Left lung (tissue), 14 donors: ENCODE measurements around the gene LGALS9C. TPM values are rescaled to one million over a fixed set of nuclear protein-coding genes. Genes with fewer than 3 reads are reported as not detected.
"Not testable (repeated sequence)": the region's sequence is repeated elsewhere in the genome, so short reads cannot be mapped to it uniquely, and the experiment has no call there.

Source experiments
- ATAC-seq: fragments of 200-7000 bp; cut with Tn5 transposase; one replicate; pipeline ENCODE4 v1.9.1; 2020; ENCODE audit warnings: moderate library complexity
- DNase-seq, 4 donors: peaks; one replicate each; pipeline ENCODE4 v3.0.0-alpha.2; 2013 to 2020
- H3K27ac ChIP-seq, 2 donors: fragments of 200-600 bp; sonication (generic) in 1 of 2; one replicate each; pipeline versions ENCODE4 v1.5.0 to v1.8.0; 2020 to 2021
- H3K27me3 ChIP-seq, 2 donors: fragments of 200-600 bp; sonication (generic) in 1 of 2; one replicate each; pipeline versions ENCODE4 v1.5.0 to v1.8.0; 2020 to 2021
- H3K36me3 ChIP-seq, 2 donors: fragments of 200-600 bp; sonication (generic) in 1 of 2; one replicate each; pipeline versions ENCODE4 v1.5.0 to v1.8.0; 2020 to 2021
- H3K4me1 ChIP-seq, 2 donors: fragments of 200-600 bp; one replicate each; pipeline ENCODE4 v1.8.0; 2021
- H3K4me3 ChIP-seq, 2 donors: fragments of 200-600 bp; sonication (generic) in 1 of 2; one replicate each; pipeline versions ENCODE4 v1.5.0 to v1.8.0; 2020 to 2021; ENCODE audit warnings: mild to moderate bottlenecking in 1 of 2
- H3K9me3 ChIP-seq, 2 donors: fragments of 200-600 bp; sonication (generic) in 1 of 2; one replicate each; pipeline versions ENCODE4 v1.5.0 to v1.8.0; 2020 to 2021
- intact Hi-C, 2 donors: fragments of 100-400 bp; cut with DNase I; formaldehyde crosslinking; loops; one replicate each; pipeline versions ENCODE4 v1.11.2 to v1.14.2; 2022
- long read RNA-seq, 12 donors: library from polyadenylated mRNA in 2 of 12; unstranded in 2 of 12; transcript quantifications; one replicate each; pipeline ENCODE4 v2.0.0 and lab custom pipeline, GENCODE V29; 2019 to 2026
- polyA plus RNA-seq, 6 donors: library from polyadenylated mRNA; unstranded; fragments of 120-200 nt; gene quantifications; one replicate each; pipeline ENCODE4 v1.2.1, GENCODE V29; 2013; ENCODE audit not compliant: insufficient read length in 6 of 6
- total RNA-seq, 2 donors: library from RNA; stranded (reverse); fragmentation: NEBNext Ultra II Directional; extraction: Animal tissue kit (Norgen Biotek cat#: 25700); gene quantifications; one replicate each; pipeline ENCODE4 v1.2.1, GENCODE V29; 2021
- donor health status: DM: no; HTN: yes; CAD: no.
- donor health status: DM: no; HTN: no; CAD: no.

Gene LGALS9C
- total RNA-seq (under 1 TPM in 1 of 2 donors, not detected in 1; 0.45 TPM), polyA plus RNA-seq (under 1 TPM in 2 of 6 donors, not detected in 4; 0.13 to 0.17 TPM)
- long read RNA-seq, donor 1, result 0 reads
- long read RNA-seq, donor 2, result 0 reads
- long read RNA-seq, donor 3, result 0 reads
- long read RNA-seq, donor 4, result 0 reads
- long read RNA-seq, donor 5, result 0 reads
- long read RNA-seq, donor 6, result 0 reads
- long read RNA-seq, donor 7, result 0 reads
- long read RNA-seq, donor 8, result 0 reads
- long read RNA-seq, donor 9, result 0 reads
- long read RNA-seq, donor 10, result 0 reads
- long read RNA-seq, donor 11, result 0 reads
- long read RNA-seq, donor 12, result 0 reads

DNA sequence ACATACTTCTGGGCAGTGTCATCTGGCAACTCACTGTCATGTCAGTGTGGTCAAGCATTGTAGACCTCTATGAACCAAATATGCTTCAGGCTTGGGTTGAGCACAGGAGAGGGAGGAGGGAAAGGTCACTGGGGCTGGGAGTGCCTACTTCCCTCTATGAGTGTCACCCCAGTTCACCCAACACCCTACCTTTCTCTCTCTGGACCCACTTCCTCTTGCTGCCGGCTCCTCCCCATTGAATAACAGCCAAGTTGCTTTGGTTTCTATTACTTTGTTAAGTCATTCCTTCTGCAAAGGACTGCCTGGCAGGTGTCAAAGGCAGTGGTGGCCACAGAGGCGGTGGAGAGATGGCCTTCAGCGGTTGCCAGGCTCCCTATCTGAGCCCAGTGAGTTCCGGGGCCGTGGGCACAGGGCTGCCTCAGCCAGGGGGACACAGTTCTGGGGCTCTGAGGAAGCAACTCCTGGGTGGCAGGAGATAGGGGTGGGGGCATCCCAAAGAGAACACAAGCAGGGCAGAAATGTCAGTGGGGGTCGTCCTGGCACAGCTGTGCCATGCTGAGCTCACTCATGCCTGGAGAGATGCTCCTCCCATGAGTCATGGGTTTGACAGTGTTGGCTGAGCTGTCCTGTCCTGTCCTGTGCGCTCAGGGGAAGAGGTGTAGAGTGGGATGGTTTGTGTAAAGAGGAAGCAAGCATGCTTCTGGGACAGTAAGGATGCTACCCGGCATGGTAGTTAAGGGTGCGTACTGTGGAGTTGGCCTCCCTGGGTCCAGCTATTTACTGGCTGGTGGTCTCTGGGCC lies at the start of gene LGALS9C:
Gene LGALS9C (plus strand): TSS at position 282 of the 801 bp plus-strand sequence. CDS start 66 bp downstream, at position 348.
- H3K36me3 ChIP-seq, H3K9me3 ChIP-seq, H3K27me3 ChIP-seq, intact Hi-C loops, H3K4me3 ChIP-seq, H3K4me1 ChIP-seq: not testable (repeated sequence)
- ATAC-seq (peak; percentile 64), DNase-seq (peak in 1 of 4 donors; percentile 64)
- H3K27ac ChIP-seq, result peak within 1 kb of the TSS in 1 of 2 donors; percentile 45

- DNase-seq, H3K27me3 ChIP-seq, H3K4me1 ChIP-seq, H3K36me3 ChIP-seq, intact Hi-C loops, ATAC-seq, H3K9me3 ChIP-seq, H3K27ac ChIP-seq, H3K4me3 ChIP-seq: not testable (repeated sequence)
Observed at GRCh38 chr17:18432206-18432605, 44.4 kb upstream of the LGALS9C start.

DNA sequence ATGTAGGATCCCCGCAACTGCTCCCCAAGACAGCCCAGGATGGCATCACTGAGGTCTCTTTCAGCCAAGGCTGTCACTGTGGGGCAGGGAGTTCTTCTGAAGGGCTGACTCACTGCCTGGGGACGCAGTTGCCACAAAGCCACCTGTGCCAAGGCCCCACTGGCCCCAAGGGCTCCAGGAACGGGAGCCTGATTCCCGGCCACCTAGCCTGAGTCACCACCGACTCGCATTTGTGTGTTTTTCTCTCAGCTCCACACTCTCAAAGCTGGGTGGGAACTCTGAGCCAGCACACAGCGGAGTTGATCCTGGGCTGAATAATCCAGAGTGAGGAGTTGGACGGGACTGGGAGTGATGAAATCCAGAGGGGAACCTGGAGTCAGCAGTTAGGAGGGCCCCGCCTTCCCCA lies 37.1 kb upstream of the LGALS9C start:
- H3K4me3 ChIP-seq, H3K36me3 ChIP-seq, intact Hi-C loops, H3K27ac ChIP-seq, H3K4me1 ChIP-seq, H3K9me3 ChIP-seq, H3K27me3 ChIP-seq, DNase-seq: not testable (repeated sequence)
- ATAC-seq, result peak; percentile 83

GRCh38 chr17:18442093-18442492 lies 34.5 kb upstream of the LGALS9C start:
- H3K27ac ChIP-seq, H3K9me3 ChIP-seq, H3K36me3 ChIP-seq, intact Hi-C loops, H3K27me3 ChIP-seq, H3K4me1 ChIP-seq, H3K4me3 ChIP-seq: not testable (repeated sequence)
- peak in 1 of 4 donors; percentile 77 for DNase-seq
- peak; percentile 29 for ATAC-seq

- H3K36me3 ChIP-seq, ATAC-seq: not testable (repeated sequence)
Observed at GRCh38 chr17:18442532-18442931, 34.1 kb upstream of the LGALS9C start.

DNA sequence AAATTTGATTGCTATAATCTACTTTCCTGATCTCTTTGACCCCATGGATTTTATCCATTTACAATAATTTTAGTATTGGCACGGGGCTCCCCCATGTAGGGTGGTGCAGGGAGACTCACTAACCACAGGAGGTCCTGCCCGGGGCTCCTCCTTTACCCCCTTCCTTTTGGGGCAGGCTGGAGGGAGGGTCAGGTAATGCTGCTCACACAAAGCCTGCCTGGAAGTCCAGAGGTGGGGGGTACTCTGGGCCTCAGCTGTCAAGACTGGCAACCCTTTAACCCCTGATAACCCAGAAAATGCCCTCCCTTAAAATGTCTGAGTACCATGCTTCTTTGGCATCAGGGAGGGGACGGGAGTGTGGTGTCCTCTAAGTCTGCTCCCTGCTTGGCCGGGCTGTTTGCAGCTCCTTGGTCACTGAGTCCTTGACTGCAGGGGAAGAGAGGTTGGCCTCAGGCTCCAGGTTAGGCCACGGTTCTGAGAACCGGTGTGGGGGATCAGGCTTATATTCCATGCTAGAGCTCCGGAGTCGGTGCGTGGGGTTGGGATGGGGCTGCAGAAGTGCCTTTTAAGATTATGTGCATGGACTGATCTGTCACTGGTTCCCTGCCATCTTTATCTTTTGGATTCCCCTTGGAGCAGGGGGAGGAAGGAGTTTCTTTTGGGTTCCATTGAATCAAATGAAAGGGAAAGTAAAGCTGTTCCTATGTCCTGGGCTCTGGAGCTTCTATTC lies 28.9 kb upstream of the LGALS9C start:
- H3K27me3 ChIP-seq, H3K36me3 ChIP-seq, ATAC-seq, H3K4me3 ChIP-seq, H3K27ac ChIP-seq, H3K9me3 ChIP-seq, intact Hi-C loops, H3K4me1 ChIP-seq: not testable (repeated sequence)
- DNase-seq, result peak in 1 of 4 donors; percentile 46

More at GRCh38 chr17:18442532-18442931, 34.1 kb upstream of the LGALS9C start:
- H3K27ac ChIP-seq, intact Hi-C loops, DNase-seq, H3K4me3 ChIP-seq, H3K4me1 ChIP-seq, H3K9me3 ChIP-seq, H3K27me3 ChIP-seq: not testable (repeated sequence)

DNA sequence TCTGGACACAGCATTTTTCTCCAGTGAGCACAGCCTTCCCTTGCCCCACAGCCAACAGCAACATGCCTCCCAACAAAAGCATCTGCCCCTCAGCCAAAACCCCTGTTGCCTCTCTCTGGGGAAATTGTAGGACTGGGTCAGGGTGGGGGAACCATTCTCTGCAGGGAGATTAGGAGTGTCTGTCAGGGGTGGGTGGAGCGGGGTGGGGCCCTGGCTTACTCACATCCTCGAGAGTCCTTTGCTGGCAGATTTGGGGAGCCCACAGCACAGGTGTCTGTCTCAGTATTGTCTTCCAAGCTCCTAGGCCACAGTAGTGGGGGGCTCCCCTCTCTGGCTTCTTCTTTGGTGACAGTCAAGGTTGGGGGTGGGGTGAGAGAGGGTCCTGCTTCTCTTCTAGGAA lies 28.3 kb upstream of the LGALS9C start:
- H3K27me3 ChIP-seq, H3K36me3 ChIP-seq, H3K4me3 ChIP-seq, ATAC-seq, H3K27ac ChIP-seq, DNase-seq, H3K9me3 ChIP-seq, intact Hi-C loops, H3K4me1 ChIP-seq: not testable (repeated sequence)

DNA sequence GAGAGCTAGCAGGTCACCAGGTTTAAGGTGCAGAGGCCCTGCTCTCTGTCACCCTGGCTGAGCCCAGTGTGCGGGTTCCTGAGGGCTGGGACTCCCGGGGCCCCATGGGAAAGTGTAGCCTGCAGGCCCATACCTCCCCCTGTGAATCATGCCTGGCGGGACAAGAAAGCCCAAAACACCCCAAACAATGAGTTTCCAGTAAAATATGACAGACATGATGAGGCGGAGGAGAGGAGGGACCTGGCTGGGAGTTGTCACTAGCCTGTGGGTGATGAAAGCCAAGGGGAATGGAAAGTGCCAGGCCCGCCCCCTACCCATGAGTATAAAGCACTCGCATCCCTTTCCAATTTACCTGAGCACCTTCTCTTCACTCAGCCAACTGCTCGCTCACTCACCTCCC lies 26.8 kb upstream of the LGALS9C start:
- H3K9me3 ChIP-seq, DNase-seq, ATAC-seq, H3K4me3 ChIP-seq, H3K27me3 ChIP-seq, H3K27ac ChIP-seq, H3K36me3 ChIP-seq, intact Hi-C loops, H3K4me1 ChIP-seq: not testable (repeated sequence)

DNA sequence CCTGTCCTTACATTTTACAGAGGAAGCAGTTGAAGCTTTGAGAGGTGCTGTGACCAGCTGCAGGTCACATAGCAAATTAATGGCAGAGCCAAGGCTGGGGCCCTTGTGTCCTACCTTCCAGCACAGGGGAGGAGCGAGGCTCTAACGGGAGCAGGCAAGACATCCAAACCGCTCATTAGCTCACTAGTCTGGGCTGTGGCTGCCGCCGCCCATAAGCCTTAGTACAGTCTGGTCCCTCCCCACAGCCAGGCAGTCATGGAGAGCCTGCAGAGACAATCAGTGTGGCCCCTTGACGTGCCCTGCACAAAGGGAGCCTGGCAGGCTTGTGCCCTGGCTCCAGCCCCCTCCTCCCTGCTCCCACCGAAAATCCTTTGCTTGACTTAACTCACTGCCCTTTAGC lies 25.6 kb upstream of the LGALS9C start:
- DNase-seq, H3K9me3 ChIP-seq, H3K4me1 ChIP-seq, ATAC-seq, H3K27ac ChIP-seq, H3K36me3 ChIP-seq, H3K4me3 ChIP-seq, intact Hi-C loops, H3K27me3 ChIP-seq: not testable (repeated sequence)

- H3K27ac ChIP-seq, intact Hi-C loops, ATAC-seq, H3K27me3 ChIP-seq, H3K36me3 ChIP-seq, H3K4me1 ChIP-seq, H3K9me3 ChIP-seq, H3K4me3 ChIP-seq, DNase-seq: not testable (repeated sequence)
Observed at GRCh38 chr17:18451969-18452368, 24.6 kb upstream of the LGALS9C start.

GRCh38 chr17:18459035-18459434 lies 17.6 kb upstream of the LGALS9C start:
- ATAC-seq, H3K9me3 ChIP-seq, H3K36me3 ChIP-seq, H3K27me3 ChIP-seq, intact Hi-C loops, H3K4me1 ChIP-seq, DNase-seq, H3K27ac ChIP-seq, H3K4me3 ChIP-seq: not testable (repeated sequence)

DNA sequence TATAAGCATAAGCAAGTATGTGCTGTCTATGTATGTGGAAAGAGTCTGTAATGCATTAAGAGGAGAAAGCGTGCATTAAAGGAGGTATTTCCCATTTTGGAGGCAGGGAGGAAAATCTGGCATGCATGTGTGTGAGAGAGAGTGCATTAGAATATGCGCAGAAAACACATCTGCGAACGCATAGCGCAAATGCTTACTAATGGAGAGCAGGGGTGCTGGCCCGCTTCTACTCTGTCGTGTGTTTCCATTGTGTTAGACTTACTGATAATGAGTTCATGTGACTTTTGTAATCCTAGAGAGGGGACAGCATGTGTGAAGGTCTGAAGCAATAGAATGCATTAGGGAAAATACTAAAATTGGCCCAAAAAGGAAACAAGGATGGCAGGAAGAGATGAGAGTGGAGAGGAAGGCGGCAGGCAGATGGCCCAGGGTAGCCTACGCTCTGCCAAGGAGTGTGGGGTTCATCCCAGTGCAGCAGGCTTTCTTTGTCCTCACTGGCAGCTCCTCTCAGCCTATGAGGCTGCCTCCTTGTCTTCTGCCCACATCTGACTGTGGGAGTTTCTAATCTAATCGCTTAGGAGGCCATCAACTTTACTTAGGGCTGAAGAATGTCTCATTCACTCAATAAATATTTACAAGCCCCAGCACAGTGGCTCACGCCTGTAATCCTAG lies 12.6 kb upstream of the LGALS9C start:
- H3K9me3 ChIP-seq, H3K4me1 ChIP-seq, H3K27ac ChIP-seq, ATAC-seq, intact Hi-C loops, DNase-seq, H3K4me3 ChIP-seq, H3K36me3 ChIP-seq, H3K27me3 ChIP-seq: not testable (repeated sequence)
